ENCODE measurements around the gene KBTBD13.

Gene KBTBD13

GRCh38 chr15:65051266-65051665 lies 25.3 kb upstream of the KBTBD13 start:
- DNase-seq (ENCODE audit: low read depth in 3 of 3) = no peak

GRCh38 chr15:65052956-65053355 lies 23.6 kb upstream of the KBTBD13 start:
- DNase-seq (ENCODE audit: low read depth in 3 of 3) = no peak

GRCh38 chr15:65054333-65055200 lies 22.0 kb upstream of the KBTBD13 start:
- DNase-seq (ENCODE audit: low read depth in 3 of 3) = peak in 2 of 3 experiments; percentile 13 to 28

- DNase-seq (ENCODE audit: low read depth in 3 of 3) = no peak
Observed at GRCh38 chr15:65055201-65055870, 21.2 kb upstream of the KBTBD13 start.

- DNase-seq (ENCODE audit: low read depth in 3 of 3) = no peak
Observed at GRCh38 chr15:65056106-65056505, 20.4 kb upstream of the KBTBD13 start.

DNA sequence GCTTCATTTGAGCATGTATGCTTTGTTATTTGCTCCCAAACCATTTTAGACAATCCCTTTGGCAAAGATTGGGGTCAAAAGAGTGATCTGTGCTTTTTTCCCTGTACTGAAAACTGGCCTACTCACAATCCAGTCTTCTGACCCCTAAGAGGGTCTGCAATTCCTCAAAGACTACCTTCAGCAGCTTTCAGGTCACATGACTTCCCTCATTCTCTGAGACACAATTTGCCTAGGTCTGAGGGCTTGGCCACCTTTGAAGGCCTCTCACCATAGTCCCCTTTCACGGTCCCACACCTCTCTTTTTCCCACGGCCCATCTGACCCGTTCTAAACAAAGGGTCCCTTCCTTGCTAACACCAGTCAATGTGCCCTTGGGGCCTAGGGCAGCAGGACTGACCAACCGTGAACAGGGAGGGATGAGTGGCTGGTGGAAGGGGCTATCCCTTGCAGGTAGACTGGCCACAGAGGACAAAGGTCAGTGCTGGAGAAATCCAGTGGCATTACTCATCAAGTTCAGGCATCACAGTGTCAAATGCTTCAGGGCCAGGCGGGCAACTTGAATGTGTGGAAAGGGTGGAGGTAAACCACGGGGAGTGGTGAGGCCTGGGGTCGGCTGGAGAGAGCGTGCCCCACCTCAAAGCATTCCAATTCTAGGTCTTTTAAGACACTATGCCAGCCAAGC lies 19.5 kb upstream of the KBTBD13 start:
- DNase-seq (ENCODE audit: low read depth in 3 of 3) = no peak

DNA sequence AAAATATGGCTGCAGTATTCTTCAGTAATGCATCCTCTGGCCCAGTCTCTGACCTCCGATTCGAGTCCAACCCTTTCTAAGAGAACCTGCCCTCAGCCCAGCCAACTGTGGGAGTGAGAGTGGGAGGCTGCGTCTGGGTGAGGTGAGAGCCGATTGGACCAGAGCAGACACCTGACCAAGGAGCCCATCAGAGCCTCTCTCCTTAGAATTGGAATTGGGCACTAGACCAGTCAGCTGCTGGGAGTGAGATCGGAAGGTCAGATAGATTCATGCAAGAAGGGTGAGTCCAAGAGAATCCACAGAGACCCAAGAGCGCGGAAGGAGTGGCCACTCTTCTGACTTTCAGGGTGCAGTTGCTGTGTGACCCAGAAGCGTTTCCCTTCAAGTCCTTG lies 19.0 kb upstream of the KBTBD13 start:
- no peak for DNase-seq (ENCODE audit: low read depth in 3 of 3)

GRCh38 chr15:65058394-65059368 lies 17.9 kb upstream of the KBTBD13 start:
- no peak for DNase-seq (ENCODE audit: low read depth in 3 of 3)

GRCh38 chr15:65059369-65059750 lies 17.2 kb upstream of the KBTBD13 start:
- DNase-seq (ENCODE audit: low read depth in 3 of 3) = no peak

DNA sequence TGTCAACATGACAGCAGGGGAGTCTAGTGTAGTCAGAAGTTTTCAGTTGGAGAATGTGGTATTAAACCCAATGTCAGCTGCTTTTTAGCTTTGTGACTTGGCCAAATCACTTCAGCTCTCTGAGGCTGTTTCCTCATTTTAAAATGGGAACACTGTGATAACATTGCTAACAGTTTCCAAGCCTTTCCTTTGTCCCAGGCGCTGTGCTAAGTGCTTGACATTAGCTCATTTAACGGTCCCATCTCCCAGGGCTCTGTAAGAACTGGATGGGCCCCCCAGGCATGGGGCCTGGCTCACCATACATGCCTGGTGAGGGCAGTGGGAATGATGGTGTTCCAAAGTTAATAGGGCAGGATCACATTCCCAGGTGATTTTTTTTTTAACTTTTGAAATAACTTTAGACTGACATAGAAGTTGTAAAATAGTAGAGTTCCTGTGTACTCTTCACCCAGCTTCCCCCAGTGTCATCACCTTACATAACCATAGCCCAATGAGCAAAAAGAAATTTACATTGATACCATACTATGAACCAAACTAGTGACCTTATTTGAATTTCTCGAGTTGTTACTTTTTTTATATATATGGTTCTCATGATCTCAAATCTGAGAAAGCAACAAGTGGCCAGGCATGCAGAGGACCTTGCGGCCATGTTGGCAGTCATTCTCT lies 16.5 kb upstream of the KBTBD13 start:
- no peak for DNase-seq (ENCODE audit: low read depth in 3 of 3)

- no peak for DNase-seq (ENCODE audit: low read depth in 3 of 3)
Observed at GRCh38 chr15:65060641-65061397, 15.7 kb upstream of the KBTBD13 start.

- no peak for DNase-seq (ENCODE audit: low read depth in 3 of 3)
Observed at GRCh38 chr15:65062061-65062460, 14.5 kb upstream of the KBTBD13 start.

DNA sequence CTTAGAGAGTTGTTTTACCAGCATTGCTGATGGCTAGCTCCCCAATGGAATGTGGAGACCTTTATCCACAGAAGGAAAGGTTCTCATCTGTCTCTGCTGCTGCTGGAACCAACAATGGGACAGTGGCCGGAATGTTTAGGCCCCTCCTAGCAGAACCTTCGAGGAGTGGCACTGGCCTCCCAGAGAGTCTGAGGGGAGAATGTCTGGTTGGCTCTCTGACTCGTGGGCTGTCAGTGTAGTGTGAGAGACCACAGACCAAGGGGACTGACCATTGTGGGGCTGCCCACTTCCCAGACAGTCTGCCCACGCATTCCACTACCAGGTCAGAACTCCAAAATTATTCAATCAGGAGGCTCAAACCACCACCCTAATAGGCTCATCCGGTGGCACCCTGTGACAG lies 13.8 kb upstream of the KBTBD13 start:
- DNase-seq (ENCODE audit: low read depth in 3 of 3) = no peak

DNA sequence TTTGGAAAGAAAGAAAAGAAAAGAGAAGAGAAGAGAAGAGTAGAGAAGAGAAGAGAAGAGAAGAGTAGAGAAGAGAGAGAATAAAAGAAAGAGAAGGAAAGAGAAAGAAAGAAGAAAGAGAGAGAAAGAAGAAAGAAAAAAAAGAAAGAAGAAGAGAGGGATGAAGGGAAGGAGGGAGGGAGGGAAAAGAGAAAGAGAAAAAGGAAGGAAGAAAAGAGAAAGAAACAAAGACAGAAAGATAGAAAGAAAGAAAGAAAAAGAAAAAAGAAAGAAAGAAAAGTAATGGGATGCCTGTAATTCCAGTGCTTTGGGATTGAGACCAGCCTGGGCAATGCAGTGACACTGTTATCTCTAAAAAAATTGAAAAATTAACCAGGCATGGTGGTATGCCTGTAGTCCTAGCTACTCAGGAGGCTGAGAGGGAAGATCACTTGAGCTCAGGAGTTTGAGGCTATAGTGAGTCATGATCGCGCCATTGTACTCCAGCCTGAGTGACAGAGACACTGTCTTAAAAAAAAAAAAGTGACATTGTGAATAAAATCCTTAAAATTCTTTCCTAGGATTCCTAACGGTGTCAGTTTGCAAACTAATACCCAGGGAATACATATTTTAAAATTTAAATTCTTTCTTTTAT lies 10.4 kb upstream of the KBTBD13 start:
- DNase-seq (ENCODE audit: low read depth in 3 of 3) = no peak

DNA sequence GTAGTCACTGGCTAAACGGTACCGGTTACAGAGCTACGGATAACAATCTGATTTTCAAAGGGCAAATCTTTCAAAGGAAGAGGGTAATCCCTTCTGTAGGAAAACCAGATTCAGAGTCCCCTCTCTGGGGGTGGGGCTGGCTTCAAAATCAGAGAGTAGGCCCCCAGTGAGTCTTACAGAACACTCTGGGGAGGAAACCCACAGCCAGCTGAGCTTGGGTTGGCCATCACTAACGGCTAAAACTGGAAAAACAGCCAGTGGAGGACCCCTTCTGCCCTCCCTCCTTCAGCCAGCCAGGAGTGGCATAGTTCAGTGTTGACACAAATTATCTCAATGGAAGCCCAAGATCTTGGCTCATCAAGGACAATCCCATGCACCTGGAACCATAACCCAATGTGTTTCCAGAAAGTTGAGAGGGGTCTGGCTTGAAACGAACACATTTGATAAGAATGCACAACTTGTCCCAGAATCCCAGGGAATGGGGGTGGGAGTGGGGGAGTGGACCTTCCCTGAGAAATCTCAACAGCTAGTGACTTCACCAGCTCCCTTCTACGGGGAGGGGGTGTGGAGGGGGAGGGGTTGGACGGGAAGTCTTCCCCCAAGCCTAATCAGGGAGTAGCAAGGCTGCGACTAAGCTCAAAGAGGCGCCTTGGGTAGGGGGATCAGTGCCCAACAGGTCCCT lies 9.8 kb upstream of the KBTBD13 start:
- DNase-seq (ENCODE audit: low read depth in 3 of 3) = no peak

DNA sequence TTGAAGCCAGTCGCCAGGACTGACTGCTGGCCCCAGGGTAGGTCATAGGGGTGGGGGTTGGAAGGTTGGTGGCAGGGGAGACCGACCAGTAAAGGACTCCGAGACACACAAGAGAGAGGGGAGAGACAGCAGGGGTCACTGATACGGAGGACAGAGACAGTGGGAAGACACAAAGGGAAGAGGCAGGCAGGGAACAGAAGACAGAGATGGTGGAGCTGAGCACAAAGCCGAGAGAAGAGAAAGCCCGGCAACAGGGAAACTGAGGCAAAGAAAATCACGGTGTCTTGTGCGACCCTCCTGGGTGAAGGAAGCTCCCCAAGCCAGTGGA lies 9.3 kb upstream of the KBTBD13 start:
- DNase-seq (ENCODE audit: low read depth in 3 of 3) = no peak

DNA sequence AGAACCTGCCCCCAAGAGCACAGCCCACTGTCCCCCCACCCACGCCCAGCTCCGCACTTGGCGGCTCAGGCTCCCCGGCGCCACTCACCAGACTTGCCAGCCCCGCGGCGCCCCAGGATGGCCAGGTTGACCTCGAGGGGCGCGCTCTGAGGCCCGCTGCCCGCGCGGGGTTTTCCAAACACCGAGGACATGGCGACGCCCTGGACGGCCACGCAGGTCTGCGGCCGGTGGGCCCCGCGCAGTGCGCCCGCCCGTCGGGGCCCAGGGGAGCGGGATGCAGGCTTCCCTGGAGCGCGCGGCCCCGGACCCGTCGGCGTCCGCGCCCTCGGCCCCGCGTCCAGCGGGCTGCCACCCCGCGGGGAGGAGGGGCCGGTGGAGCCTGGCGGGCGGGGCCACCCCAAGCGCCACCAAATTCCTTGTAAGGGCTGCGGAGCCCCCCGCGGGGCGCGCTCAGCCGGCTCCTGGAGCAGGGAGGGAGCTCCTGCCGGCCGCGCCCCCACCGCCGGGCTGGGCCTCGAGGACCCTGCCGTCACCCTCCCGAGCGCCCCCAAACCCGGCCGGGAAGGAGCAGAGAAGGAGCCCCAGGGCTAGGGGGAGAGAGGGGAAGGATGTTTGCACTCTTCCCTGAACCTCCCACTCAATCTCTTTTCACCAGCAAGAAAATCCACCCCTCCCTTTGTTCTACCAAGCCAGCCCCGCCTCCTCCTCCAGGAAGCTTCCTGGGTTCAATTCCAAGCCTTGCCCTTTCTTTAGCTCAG lies 8.7 kb upstream of the KBTBD13 start, which contains the start of gene RASL12:
TSS of gene RASL12 (minus strand) at position 347 of the 758 bp plus-strand sequence. CDS start at position 191, 156 bp downstream.
- no peak for DNase-seq (ENCODE audit: low read depth in 3 of 3)

DNA sequence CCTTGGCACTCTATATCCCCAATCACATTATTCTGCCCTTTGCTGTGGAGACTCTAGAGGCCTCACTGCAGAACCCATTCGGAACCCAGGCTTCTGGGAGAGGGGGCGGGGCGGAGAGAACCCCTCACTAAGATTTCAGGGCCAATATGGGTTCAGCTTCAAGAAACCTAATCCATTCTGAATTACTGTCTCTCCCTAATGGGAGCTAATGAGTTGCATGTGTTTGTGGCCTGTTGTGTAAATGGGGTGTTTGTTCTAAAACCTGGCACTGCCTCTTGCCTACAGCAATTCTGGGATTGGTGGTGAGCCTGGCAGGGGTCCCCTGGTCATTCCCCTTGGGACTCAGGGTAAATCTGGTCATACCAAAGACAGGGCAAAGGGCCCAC lies 8.2 kb upstream of the KBTBD13 start:
- no peak for DNase-seq (ENCODE audit: low read depth in 3 of 3)

Data from stimulated activated CD4-positive, alpha-beta T cell treated with anti-CD3 and anti-CD28 coated beads, TNF-alpha, amount 100 ng/mL, for 4 hours (primary cell).